Thyroid gland (tissue), 4 donors: ENCODE data around the gene HEXD. TPM values are rescaled to one million over a fixed set of nuclear protein-coding genes. Genes with fewer than 3 reads are reported as not detected.

ENCODE experiments used
- DNase-seq, 2 donors: peaks; one replicate each; pipeline ENCODE4 v3.0.0-alpha.2; 2019
- H3K27ac ChIP-seq, 3 donors: fragments of 200-600 bp; sonication (generic); 1 replicate in 2 of 3; 2 replicates in 1 of 3; pipeline ENCODE4 v1.5.1; 2016 to 2019; ENCODE audit warnings: mild to moderate bottlenecking in 1 of 3, moderate library complexity in 1 of 3
- H3K27me3 ChIP-seq: fragments of 200-600 bp; sonication (generic); one replicate; pipeline ENCODE4 v1.5.1; 2019
- H3K36me3 ChIP-seq, 2 donors: fragments of 200-600 bp; sonication (generic); one replicate each; pipeline ENCODE4 v1.5.1; 2016 to 2019
- H3K4me1 ChIP-seq, 2 donors: fragments of 200-600 bp; sonication (generic); one replicate each; pipeline ENCODE4 v1.5.1; 2017 to 2019
- H3K4me3 ChIP-seq, 3 donors: fragments of 200-600 bp; sonication (generic); replicated peaks in 1 of 3; 1 replicate in 2 of 3; 2 replicates in 1 of 3; pipeline ENCODE4 v1.5.1; 2016; ENCODE audit warnings: mild to moderate bottlenecking in 1 of 3
- H3K9me3 ChIP-seq: fragments of 200-600 bp; sonication (generic); one replicate; pipeline ENCODE4 v1.5.1; 2017
- POLR2A ChIP-seq, 2 donors: fragments of 450-650 bp; IDR thresholded peaks; one replicate each; pipeline ENCODE4 v1.6.1; 2017; ENCODE audit warnings: antibody characterized with exemption in 2 of 2, mild to moderate bottlenecking in 2 of 2, moderate library complexity in 1 of 2
- WGBS, 2 donors: methylation state at CpG; one replicate each; pipeline ENCODE4 v1.1.5; 2017; 5-methylcytosine and 5-hydroxymethylcytosine counted together
- intact Hi-C: fragments of 100-400 bp; cut with DNase I; formaldehyde crosslinking; loops from one replicate; pipeline ENCODE4 v1.15.1; 2023
- total RNA-seq, 4 donors: library from RNA; depleted of rRNA; stranded (reverse); fragments of >200 nt; gene quantifications; one replicate each; pipeline ENCODE4 v1.2.3, GENCODE V29; 2016
- TF ChIP-seq, protein P1 (sequence below), 6 experiments: fragments of 200-600 bp in 3 of 6; fragments of 450-650 bp in 3 of 6; sonication (generic) in 3 of 6; IDR thresholded peaks; one replicate each; pipeline ENCODE4 v1.5.1; 2016 to 2019; ENCODE audit warnings: antibody characterized with exemption in 6 of 6, mild to moderate bottlenecking in 2 of 6, inconsistent platforms in 1 of 6, moderate library complexity in 1 of 6

Gene HEXD
- total RNA-seq, 4 donors from 2014 or later, result 33.2 to 72.7 (median 40.9) TPM

DNA sequence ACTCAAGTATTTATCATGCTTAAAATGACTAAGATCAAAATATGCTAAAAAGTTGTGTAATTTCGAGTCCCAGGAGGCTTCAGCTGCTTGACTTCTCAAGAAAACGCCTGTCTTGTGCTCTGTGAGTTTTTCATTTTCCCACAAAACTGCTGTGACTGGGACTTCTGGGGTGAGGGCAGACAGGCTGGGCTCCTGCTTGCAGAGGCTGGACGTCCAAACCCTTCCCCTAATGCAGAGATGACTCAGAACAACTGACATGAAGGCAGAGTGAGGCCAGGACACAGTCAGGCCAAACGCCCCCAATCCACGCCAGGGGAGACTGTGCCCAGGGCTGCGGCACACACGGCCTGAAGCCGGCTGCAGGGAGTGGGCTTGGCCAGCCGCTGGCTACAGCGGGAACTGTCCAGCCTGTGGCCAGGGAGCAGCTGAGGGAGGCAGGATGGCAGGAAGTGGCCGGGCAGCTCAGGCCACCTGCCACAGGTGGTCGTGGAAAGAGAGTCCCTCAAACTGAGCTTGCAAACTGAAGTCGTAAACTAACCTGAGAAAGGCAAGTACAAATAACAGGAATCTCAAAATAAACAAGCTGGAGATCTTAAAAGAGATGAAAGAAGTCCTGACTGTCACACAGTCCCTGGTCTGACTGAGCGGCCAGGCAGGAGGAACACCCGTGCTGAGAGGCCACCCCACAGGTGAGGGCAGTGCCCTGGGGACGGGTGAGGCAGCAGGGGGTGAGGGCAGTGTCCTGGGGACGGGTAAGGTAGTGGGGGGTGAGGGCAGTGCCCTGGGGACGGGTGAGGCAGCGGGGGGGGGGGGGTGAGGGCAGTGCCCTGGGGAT, 21.3 kb upstream of the HEXD start:
- no peaks in the 10 kb centered on the region for H3K9me3 ChIP-seq
- no peak for DNase-seq
- TF ChIP-seq POLR2A (IDR thresholded peaks at IDR 0.05), result no peak
- TF ChIP-seq, protein P1, sequence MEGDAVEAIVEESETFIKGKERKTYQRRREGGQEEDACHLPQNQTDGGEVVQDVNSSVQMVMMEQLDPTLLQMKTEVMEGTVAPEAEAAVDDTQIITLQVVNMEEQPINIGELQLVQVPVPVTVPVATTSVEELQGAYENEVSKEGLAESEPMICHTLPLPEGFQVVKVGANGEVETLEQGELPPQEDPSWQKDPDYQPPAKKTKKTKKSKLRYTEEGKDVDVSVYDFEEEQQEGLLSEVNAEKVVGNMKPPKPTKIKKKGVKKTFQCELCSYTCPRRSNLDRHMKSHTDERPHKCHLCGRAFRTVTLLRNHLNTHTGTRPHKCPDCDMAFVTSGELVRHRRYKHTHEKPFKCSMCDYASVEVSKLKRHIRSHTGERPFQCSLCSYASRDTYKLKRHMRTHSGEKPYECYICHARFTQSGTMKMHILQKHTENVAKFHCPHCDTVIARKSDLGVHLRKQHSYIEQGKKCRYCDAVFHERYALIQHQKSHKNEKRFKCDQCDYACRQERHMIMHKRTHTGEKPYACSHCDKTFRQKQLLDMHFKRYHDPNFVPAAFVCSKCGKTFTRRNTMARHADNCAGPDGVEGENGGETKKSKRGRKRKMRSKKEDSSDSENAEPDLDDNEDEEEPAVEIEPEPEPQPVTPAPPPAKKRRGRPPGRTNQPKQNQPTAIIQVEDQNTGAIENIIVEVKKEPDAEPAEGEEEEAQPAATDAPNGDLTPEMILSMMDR (IDR thresholded peaks at IDR 0.05), result no peak
- peaks cover 4 to 8% of the 10 kb centered on the region in 2 donors for H3K36me3 ChIP-seq
- H3K27me3 ChIP-seq, result no peaks in the 10 kb centered on the region
- intact Hi-C loops, result no loop called here
- H3K27ac ChIP-seq, result peak overlapping the region in 1 of 3 donors; percentile 32
- H3K4me1 ChIP-seq, result no peaks in the 10 kb centered on the region
- WGBS, 2 donors, result 73 to 75% methylated on average over 14 to 19 of the region's 19 CpGs
- no peak overlapping the region for H3K4me3 ChIP-seq

DNA sequence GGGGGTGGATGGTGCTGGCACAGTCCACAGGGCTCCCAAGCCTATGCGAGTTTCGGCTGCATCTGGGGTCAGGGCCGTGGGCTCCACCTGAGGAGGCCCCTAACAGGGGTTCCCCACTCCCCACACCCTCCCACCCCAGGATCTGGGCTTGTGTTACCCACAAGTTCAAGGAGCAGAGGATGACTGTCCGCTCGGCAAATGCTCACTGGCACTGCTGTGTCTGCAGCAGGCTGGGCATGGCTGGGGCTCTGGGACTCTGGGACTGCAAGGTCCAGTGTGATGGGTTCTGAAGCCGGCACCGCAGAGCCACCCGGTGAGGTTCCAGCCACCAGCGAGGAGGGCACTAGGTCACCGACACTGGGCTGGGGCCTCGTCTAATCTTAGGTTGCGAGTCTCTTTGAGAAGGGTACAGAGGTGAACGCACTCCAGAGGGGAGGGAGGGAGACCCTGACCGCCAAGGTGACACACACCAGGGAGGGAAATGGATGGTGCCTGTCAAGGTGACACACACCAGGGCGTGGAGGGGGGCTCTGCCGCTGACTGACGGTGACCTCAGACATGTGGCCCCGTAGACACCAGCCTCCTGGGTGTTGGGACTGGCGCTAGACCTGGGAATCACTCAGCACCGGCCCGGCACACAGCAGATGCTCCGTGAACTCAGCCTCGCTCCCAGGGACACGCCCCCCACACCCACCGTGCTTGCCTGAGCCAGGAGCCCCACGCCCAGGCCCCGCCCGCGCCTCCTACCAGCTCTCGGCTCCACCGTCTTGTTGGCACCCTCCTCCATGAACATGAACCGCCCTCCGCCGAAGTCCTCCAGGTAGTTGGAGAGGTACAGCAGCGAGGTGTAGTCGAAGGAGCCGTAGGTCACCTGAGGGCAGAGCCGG, 20.5 kb upstream of the HEXD start:
- no peak for TF ChIP-seq POLR2A (IDR thresholded peaks at IDR 0.05)
- TF ChIP-seq, protein P1 (IDR thresholded peaks at IDR 0.05), result no peak
- Histone ChIP-seq H3K36me3 (peaks cover 0 to 4% of the 10 kb centered on the region in 2 donors), H3K4me3 (no peak overlapping the region), H3K4me1 (no peaks in the 10 kb centered on the region), H3K27ac (no peak overlapping the region), H3K27me3 (no peaks in the 10 kb centered on the region), H3K9me3 (no peaks in the 10 kb centered on the region)
- intact Hi-C loops, result no loop called here
- no peak for DNase-seq
- WGBS, 2 donors, result 91 to 95% methylated on average over 11 to 15 of the region's 38 CpGs

DNA sequence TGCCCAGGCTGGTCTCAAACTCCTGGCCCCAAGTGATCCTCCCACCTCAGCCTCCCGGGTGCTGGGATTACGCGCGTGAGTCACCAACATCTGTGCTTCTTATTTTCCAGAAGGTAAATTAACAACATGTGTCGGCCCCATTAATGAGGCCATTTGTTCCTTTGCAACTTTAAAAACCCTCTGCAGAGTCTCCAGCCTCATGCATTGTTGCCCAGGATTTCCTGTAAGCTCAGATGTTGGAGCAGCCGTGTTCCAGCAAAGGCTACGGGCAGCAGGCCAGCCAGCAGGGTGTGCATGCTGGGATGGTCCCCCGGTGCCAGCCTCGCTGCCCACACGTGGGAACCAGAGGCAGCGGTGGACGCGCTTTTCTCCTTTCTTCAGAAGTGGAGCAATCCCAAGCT, 19.1 kb upstream of the HEXD start:
- no peak for DNase-seq
- 70 to 89% methylated on average over 13 of the region's 13 CpGs for WGBS, 2 donors
- intact Hi-C loops, result no loop called here

DNA sequence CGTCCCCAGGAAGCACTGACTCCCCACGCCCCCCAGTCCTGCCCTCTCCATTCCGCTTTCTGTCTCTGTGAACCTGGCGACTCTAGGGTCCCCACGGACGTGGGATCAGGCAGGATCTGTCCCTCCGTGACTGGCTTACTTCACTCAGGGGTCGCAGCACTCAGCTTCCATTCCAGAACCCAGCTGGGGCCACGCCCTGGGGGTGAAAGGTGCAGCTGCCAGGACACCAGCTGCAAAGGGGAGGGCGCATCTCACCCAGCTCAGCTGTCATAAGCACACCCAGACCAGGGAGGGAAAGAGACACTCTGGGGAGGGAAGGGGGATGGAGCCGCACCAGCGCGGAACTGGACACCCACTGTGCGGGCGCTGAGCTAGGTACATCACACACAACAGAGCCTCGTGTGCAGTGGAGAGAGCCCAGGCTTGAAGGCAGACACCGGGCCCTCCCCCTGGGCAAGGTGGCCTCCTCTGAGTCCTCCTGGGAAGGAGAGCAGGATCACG, 18.5 kb upstream of the HEXD start:
- no peaks in the 10 kb centered on the region for H3K27me3 ChIP-seq
- H3K4me3 ChIP-seq, result no peak overlapping the region
- 89 to 94% methylated on average over 16 to 18 of the region's 18 CpGs for WGBS, 2 donors
- DNase-seq, result no peak
- no peak for TF ChIP-seq POLR2A (IDR thresholded peaks at IDR 0.05)
- TF ChIP-seq, protein P1 (IDR thresholded peaks at IDR 0.05), result no peak
- no peaks in the 10 kb centered on the region for H3K4me1 ChIP-seq
- H3K36me3 ChIP-seq, result peaks cover 0 to 7% of the 10 kb centered on the region in 2 donors
- intact Hi-C loops, result no loop called here
- no peak overlapping the region for H3K27ac ChIP-seq
- H3K9me3 ChIP-seq, result no peaks in the 10 kb centered on the region

More for the DNA sequence above, 19.1 kb upstream of the HEXD start:
- H3K4me3 ChIP-seq, result no peak overlapping the region
- H3K27me3 ChIP-seq, result no peaks in the 10 kb centered on the region
- H3K4me1 ChIP-seq, result no peaks in the 10 kb centered on the region
- no peak overlapping the region for H3K27ac ChIP-seq
- H3K9me3 ChIP-seq, result no peaks in the 10 kb centered on the region
- TF ChIP-seq, protein P1 (IDR thresholded peaks at IDR 0.05), result no peak
- no peak for TF ChIP-seq POLR2A (IDR thresholded peaks at IDR 0.05)
- H3K36me3 ChIP-seq, result peaks cover 0 to 7% of the 10 kb centered on the region in 2 donors
